ENCODE measurements around the gene FXYD7.

DNA sequence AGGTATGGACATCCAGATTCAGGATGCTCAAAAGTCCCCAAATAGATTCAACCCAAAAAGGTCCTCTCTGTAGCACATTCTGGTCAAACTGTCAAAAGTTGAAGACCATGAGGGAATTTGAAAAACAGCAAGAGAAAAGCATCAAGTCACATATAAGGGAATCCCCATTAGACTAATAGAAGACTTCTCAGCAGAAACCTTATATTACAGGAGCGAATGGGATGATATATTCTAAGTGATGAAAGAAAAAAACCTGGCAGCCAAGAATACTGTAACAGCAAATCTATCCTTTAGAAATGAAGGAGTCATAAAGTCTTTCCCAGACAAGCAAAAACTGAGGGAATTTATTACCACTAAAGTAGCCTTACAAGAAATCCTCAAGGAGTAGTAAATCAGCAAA, 41.2 kb downstream of the FXYD7 start:
- TF ChIP-seq REST (IDR thresholded peaks at IDR 0.05; ENCODE audit: borderline replicate concordance in 1 of 2, low read depth in 1 of 2, low read length in 2 of 2) (no peak), ZNF431 (CRISPR knock-in tag; IDR thresholded peaks at IDR 0.05; ENCODE audit: borderline replicate concordance, low read depth) (no peak), MXI1 (IDR thresholded peaks at IDR 0.05; ENCODE audit: borderline replicate concordance, low read depth, low read length) (no peak), NR3C1 (CRISPR knock-in tag; IDR thresholded peaks at IDR 0.05) (no peak), NFE2L2 (IDR thresholded peaks at IDR 0.05; ENCODE audit: low read length) (no peak), POLR2AphosphoS2 (IDR thresholded peaks at IDR 0.05; ENCODE audit: low read depth, low read length) (no peak), ZNF282 (IDR thresholded peaks at IDR 0.05; ENCODE audit: partially characterized antibody) (no peak), DPF2 (CRISPR knock-in tag; IDR thresholded peaks at IDR 0.05; ENCODE audit: borderline replicate concordance, low read depth) (no peak), ZNF543 (CRISPR knock-in tag; IDR thresholded peaks at IDR 0.05) (no peak)
- TF ChIP-seq, protein P1, sequence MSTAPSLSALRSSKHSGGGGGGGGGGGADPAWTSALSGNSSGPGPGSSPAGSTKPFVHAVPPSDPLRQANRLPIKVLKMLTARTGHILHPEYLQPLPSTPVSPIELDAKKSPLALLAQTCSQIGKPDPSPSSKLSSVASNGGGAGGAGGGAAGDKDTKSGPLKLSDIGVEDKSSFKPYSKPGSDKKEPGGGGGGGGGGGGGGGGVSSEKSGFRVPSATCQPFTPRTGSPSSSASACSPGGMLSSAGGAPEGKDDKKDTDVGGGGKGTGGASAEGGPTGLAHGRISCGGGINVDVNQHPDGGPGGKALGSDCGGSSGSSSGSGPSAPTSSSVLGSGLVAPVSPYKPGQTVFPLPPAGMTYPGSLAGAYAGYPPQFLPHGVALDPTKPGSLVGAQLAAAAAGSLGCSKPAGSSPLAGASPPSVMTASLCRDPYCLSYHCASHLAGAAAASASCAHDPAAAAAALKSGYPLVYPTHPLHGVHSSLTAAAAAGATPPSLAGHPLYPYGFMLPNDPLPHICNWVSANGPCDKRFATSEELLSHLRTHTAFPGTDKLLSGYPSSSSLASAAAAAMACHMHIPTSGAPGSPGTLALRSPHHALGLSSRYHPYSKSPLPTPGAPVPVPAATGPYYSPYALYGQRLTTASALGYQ (CRISPR knock-in tag; IDR thresholded peaks at IDR 0.05) = no peak
- TF ChIP-seq, protein P2, sequence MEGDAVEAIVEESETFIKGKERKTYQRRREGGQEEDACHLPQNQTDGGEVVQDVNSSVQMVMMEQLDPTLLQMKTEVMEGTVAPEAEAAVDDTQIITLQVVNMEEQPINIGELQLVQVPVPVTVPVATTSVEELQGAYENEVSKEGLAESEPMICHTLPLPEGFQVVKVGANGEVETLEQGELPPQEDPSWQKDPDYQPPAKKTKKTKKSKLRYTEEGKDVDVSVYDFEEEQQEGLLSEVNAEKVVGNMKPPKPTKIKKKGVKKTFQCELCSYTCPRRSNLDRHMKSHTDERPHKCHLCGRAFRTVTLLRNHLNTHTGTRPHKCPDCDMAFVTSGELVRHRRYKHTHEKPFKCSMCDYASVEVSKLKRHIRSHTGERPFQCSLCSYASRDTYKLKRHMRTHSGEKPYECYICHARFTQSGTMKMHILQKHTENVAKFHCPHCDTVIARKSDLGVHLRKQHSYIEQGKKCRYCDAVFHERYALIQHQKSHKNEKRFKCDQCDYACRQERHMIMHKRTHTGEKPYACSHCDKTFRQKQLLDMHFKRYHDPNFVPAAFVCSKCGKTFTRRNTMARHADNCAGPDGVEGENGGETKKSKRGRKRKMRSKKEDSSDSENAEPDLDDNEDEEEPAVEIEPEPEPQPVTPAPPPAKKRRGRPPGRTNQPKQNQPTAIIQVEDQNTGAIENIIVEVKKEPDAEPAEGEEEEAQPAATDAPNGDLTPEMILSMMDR (CRISPR knock-in tag; IDR thresholded peaks at IDR 0.05) = no peak

All from HepG2 (cell line).